Stimulated activated CD8-positive, alpha-beta memory T cell treated with anti-CD3 and anti-CD28 coated beads, Interleukin-12 subunit alpha, Interleukin-12 subunit beta, amount 100 ng/mL, for 24 hours (primary cell): ENCODE results near the gene GPRC5A.
A peak's percentile ranks its signal among the peaks of the same experiment; 100 is the strongest.

Experiments
- DNase-seq: peaks from one replicate; pipeline ENCODE4 v3.0.0-alpha.2; 2020; ENCODE audit errors: extremely low read depth

The GPRC5A gene

GRCh38 chr12:12885096-12885792 is 6.1 kb upstream of the GPRC5A start:
- DNase-seq: no peak

DNA sequence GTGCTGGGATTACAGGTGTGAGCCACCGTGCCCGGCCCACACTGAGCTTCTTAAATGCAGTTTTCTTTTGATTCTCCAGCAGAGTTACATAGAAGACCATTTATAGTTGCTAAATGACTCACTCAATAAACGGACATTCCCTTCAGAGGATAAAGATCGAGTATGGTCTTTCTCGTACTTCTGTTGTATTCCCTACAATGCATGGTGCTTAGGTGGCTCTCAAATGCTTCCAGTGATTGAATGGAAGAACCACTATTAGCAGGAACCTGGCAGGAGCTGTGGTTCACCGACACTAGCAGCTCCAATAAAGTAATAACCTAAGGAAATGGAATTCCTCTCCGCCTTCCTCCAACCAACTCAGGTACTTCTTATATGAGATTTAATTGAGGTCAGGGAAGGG is 3.9 kb upstream of the GPRC5A start:
- DNase-seq: no peak

DNA sequence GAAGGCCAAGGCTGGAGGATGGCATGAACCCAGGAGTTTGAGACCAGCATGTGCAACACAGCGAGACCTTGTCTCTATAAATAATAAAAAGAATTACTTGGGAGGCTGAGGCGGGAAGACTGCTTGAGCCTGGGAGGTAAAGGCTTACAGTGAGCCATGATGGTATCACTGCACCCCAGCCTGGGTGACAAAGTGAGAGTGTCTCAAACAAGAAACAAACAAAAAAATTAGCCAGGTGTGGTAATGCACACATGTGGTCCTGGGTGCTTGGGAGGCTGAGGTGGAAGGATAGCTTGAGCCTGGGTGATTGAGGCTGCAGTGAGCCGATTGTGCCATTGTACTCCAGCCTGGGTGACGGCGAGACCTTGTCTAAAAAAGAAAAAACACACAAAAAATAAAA is 1.7 kb upstream of the GPRC5A start:
- DNase-seq: no peak

GRCh38 chr12:12890543-12891079 is 751 bp upstream of the GPRC5A start:
- DNase-seq: no peak

- no peak for DNase-seq
These were observed 556 bp downstream of the GPRC5A start for GRCh38 chr12:12891881-12892355.

DNA sequence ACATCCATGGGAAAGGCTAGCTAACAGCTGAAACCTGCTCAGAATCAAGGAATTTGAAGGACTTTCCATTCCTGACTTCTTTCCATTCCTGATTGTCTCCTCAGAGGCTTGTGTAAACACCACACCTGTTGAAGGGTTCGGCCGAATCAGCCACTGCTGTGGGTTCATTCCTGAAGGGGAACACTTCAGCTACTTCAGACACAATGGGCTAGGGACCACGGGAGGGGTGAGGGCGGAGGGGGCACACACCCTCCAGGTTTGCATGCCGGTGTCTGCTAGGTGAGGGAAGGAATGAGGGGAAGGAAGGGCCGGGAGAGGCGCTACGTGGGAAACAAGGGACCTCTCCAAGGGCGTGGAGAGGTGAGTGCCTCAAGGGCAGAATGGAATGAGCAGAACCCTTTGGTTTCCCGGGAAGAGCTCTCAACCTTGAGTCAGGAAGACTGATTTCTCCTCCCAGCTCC is 1.3 kb downstream of the GPRC5A start:
- DNase-seq: no peak

- no peak for DNase-seq
These were observed 2.1 kb downstream of the GPRC5A start for GRCh38 chr12:12893438-12893837.

DNA sequence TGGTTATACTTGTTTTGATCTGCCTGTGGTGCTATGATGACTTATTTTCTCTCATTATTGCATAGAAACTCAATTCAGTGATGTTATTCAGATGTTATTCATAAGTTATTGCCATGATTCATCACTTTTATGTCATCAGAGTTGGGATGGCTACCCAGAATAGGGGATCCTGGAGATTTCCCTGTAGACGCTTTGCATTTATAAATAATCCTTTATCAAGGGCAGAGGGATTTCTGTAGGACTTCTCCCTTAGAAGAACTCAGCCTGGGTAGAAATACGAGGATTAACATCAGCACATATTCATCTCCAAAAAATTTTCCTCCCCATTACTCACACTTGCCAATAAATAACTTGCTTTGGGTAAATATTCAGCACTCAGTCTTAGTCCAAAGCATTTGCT is 4.9 kb downstream of the GPRC5A start:
- DNase-seq: no peak

GRCh38 chr12:12897302-12897701 is 5.9 kb downstream of the GPRC5A start:
- DNase-seq: no peak

DNA sequence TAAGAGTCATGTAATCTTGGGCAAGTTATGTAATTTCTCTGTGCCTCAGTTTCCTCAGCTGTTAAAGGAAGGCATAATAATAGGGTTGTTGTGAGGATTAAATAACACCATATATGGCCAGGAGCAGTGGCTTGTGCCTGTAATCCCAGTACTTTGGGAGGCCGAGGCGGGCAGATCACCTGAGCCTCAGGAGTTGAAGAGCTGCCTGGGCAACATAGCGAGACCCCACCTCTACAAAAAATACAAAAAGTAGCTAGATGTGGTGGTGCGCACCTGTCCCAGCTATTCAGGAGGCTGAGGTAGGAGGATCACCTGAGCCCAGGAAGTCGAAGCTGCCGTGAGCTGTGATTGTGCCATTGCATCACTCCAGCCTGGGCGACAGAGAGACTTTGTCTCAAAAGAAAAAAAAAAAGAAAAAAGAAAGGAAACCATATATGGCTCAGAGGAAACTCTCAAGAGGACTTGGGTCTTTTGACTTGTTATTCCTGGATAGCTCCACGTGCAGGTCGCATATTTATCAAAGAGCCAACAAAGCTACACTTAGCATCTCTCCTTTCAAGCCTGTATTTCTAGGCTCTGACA is 6.9 kb downstream of the GPRC5A start:
- DNase-seq: no peak

DNA sequence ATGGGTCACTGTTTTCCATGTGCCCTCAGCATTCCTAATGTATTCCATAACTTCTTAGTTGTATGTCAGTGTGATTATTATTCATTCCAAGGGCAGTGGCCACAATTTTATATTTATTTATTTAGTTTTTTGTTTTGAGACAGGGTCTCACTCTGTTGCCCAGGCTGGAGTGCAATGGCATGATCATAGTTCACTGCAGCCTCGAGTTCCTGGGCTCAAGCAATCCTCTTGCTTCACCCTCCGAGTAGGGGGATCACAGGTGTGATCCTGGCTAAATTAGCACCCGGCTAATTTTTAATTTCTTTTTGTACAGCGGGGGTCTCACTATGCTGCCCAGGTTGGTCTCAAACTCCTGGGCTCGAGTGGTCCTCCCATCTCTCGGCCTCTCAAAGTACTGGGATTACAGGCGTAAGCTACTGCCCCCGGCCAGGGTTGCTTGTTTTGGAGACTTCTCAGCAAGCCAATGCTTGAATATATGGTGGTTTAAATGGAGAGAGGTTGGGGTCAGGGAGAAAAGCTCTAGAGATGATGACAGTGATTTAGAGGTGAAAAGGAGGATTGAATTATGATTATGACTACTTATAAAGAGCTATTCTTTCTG is 7.6 kb downstream of the GPRC5A start:
- no peak for DNase-seq

DNA sequence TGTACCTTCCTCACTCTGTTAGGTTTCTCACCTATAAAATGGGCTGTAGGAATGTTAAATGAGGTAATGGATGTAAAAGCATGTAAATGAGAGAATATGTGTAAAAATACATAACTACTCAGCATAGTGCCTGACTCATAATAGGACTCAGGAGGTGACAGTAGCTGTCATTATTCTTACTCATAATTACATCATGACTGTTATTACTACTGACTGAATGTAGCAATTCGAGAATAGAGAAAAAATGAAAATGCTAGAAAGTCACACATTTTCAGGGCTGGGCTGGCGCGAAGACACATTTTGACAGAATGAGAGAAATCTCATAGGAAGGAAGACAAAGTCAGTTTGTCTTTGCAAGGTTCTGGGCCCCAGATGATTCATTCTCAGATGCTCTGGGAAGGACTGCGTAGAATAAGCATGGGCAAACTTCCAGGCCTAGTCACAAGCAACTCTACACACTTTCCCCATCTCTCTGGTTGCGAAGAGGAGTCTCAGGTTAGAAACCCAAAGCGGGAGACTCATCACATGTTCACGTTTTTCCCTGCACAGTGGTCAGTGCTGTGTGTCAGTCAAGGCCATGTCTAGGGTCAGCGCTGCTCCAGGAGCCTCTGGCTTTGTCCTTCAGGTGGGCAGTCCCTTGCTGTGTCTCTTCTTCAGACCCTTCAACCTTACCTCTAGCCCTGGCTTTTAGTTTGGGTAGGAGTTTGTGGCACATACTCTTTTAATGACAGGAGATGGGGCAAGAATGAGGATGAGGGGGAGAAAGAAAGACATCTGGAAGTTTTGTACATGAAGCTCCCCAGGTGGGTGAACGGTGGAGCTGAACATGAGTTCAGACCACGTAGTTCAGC is 8.4 kb downstream of the GPRC5A start:
- DNase-seq: peak; percentile 14

DNA sequence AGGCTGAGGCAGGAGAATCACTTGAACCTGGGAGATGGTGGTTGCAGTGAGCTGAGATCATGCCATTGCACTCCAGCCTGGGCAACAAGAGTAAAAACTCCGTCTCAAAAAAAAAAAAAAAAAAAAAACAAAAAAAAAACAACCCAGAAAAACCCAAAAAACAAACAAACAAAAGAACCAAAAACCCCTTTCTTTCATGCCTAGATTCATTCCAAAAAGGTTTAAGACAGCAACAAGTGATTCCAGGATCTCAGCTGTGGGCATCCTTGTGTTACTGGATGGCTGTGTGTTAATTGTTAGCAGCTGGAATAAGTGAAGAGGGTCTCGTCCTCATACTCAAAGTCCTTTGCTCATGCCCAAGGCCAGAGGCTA is 9.4 kb downstream of the GPRC5A start:
- no peak for DNase-seq

- no peak for DNase-seq
These were observed 9.9 kb downstream of the GPRC5A start for GRCh38 chr12:12901158-12901791.

DNA sequence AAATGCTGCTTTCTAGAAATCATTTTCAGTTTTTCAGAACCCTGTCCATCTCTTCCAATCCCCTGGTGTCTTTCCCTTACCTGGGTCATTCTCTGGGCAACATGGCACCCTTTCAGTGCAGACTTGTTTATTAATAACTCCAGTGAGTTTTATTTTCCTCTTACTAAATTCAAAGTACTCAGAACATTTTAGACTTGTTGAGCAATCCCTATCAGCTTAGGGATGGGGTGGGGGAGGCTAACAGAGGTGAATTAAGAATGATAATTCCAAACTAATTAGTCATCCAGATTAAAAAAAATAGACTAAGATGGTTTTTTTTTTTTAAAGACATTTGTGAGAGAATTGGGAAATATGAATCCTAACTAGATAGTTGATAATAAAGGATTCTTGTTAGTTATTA is 10.7 kb downstream of the GPRC5A start:
- no peak for DNase-seq

DNA sequence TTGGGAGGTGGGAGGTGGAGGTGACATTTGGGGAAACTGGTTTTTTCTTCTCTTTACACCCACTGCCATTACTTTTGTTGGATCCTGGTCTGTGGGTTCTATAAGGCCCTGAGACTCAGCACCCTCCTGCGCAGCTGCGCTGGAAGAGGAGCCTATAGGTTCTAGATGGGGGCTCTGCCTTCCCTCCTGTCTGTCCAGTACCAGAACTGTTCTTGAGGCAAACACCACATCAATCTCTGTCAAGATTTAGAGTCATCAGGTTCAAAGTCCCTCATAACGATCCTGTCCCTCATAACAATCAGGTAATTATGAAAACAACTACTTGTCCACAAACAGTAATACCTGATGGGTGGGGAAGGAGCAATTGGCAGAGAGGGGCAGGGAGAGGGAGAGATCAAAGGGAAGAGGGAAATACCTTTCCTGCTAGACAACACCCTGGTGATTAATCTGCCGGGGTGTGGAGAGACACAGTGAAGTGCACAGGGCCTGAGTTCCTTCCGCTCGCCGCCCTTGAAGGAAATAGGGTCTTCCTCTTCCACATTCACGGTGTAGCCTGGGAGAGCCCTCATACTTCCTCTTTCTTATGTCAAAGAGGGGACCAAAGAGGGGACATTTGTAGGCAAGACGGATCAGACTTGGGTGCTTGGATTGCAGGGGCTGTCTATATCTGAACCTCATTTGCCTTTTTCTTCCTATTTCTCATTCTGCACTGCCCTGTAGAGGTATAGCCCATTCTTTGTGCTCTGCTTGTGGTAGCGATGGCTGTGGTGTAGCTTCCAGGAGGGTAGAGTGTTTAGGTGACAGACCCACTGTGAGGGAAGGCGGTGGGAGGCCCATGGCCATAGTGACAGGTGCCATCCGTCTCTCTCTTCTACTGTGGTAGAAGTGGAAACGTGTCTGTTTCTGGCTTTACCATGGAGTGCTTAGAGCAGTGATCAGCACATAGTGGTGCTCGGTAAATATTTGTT is 12.6 kb downstream of the GPRC5A start:
- DNase-seq: no peak

GRCh38 chr12:12907552-12907951 is 16.2 kb downstream of the GPRC5A start:
- DNase-seq: no peak

- no peak for DNase-seq
These were observed 16.9 kb downstream of the GPRC5A start for GRCh38 chr12:12908252-12908651.

GRCh38 chr12:12908711-12909110 is 17.3 kb downstream of the GPRC5A start:
- DNase-seq: no peak

DNA sequence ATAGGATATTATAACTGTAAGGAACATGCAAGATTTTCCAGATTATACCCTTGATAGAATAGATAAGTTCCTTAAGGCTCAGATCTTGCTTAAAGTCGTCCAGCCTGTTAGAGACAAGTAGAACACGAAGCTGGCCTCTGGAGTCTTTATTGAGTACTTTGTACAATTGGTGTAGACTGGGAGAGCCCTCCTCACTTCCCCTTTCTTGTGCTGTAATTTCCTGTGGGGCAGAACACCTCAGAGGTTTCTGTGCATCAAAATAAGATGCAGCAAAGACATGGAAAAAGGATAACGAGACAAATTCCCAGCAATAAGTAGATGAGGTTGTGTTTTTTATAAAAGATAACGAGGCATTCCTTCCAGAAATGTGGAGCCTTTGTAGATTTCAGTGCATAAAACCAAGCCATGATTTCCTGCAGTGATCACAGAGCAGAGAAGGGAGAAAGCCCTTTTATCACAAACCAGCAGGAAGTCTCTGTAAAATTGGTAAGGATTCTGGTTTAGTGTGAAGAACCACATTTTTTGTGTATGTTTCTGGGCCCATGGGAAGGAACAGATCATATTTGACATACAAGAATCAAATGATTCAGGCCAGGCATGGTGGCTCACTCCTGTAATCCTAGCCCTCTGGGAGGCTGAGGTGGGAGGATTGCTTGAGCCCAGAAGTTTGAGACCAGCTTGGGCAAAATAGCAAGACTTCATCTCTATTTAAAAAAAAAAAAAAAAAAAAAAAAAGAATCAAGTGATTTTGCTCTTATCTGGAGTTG is 18.0 kb downstream of the GPRC5A start:
- no peak for DNase-seq
